Heart left ventricle (tissue), 16 donors: ENCODE data around the gene CKS1B. TPM values are rescaled to one million over a fixed set of nuclear protein-coding genes. Genes with fewer than 3 reads are reported as not detected.

ENCODE experiments used
- ATAC-seq, 4 donors: fragments of 200-7000 bp; cut with Tn5 transposase; one replicate each; pipeline ENCODE4 v1.9.1; 2020 to 2022; ENCODE audit warnings: moderate library complexity in 4 of 4, mild to moderate bottlenecking in 3 of 4, moderate number of reproducible peaks in 1 of 4
- DNase-seq, 5 donors: peaks; one replicate each; pipeline ENCODE4 v3.0.0-alpha.2; 2020
- H3K27ac ChIP-seq, 12 donors: fragments of 200-600 bp; sonication (generic) in 4 of 12; one replicate each; pipeline versions ENCODE4 v1.5.0 to v1.8.0; 2016 to 2022; ENCODE audit warnings: mild to moderate bottlenecking in 2 of 12
- H3K27me3 ChIP-seq, 9 donors: fragments of 200-600 bp; sonication (generic) in 2 of 9; one replicate each; pipeline versions ENCODE4 v1.5.1 to v1.8.0; 2016 to 2022; ENCODE audit warnings: mild to moderate bottlenecking in 3 of 9
- H3K36me3 ChIP-seq, 9 donors: fragments of 200-600 bp; sonication (generic) in 2 of 9; one replicate each; pipeline versions ENCODE4 v1.5.0 to v1.8.0; 2018 to 2022; ENCODE audit warnings: mild to moderate bottlenecking in 2 of 9
- H3K4me1 ChIP-seq, 12 donors: fragments of 200-600 bp; sonication (generic) in 4 of 12; one replicate each; pipeline versions ENCODE4 v1.5.0 to v1.8.0; 2016 to 2022; ENCODE audit warnings: mild to moderate bottlenecking in 3 of 12
- H3K4me3 ChIP-seq, 12 donors: fragments of 200-600 bp; sonication (generic) in 4 of 12; one replicate each; pipeline versions ENCODE4 v1.5.0 to v1.8.0; 2017 to 2022; ENCODE audit warnings: mild to moderate bottlenecking in 9 of 12, moderate library complexity in 4 of 12
- H3K9me3 ChIP-seq, 12 donors: fragments of 200-600 bp; sonication (generic) in 4 of 12; one replicate each; pipeline versions ENCODE4 v1.5.0 to v1.8.0; 2016 to 2022; ENCODE audit warnings: mild to moderate bottlenecking in 1 of 12
- CTCF ChIP-seq, 12 donors: fragments of 200-600 bp; sonication (generic) in 4 of 12; IDR thresholded peaks; one replicate each; pipeline versions ENCODE4 v1.5.0 to v1.8.0; 2018 to 2022; ENCODE audit warnings: antibody characterized with exemption in 12 of 12, mild to moderate bottlenecking in 5 of 12
- POLR2A ChIP-seq, 2 donors: fragments of 450-650 bp; IDR thresholded peaks; one replicate each; pipeline ENCODE4 v1.6.1; 2017; ENCODE audit warnings: antibody characterized with exemption in 2 of 2, mild to moderate bottlenecking in 2 of 2, moderate library complexity in 2 of 2
- WGBS, 4 donors: extraction: QIAGEN DNeasy Blood & Tissue Kit in 2 of 4; methylation state at CpG; one replicate each; pipeline versions ENCODE4 v1.1.5 to v1.1.7; 2013 to 2018; 5-methylcytosine and 5-hydroxymethylcytosine counted together
- intact Hi-C, 10 donors: fragments of 100-400 bp; cut with DNase I; formaldehyde crosslinking; loops; one replicate each; pipeline versions ENCODE4 v1.11.1 to v1.14.2; 2022
- polyA plus RNA-seq, 2 donors: library from polyadenylated mRNA; stranded (reverse); fragments of 200-250 nt; gene quantifications; one replicate each; pipeline ENCODE4 v1.2.3, GENCODE V29; 2013
- total RNA-seq, 9 donors: library from RNA; depleted of rRNA in 2 of 9; stranded (reverse); fragments of >200 nt in 2 of 9; fragmentation: NEBNext Ultra II Directional in 3 of 9; extraction: Animal tissue kit (Norgen Biotek cat#: 25700) in 3 of 9; gene quantifications; one replicate each; pipeline versions ENCODE4 v1.1.0 to v1.2.4, GENCODE V29; 2016 to 2023
- donor health status: ischemic (EF 13 %, LVEDD 7.1; RV severe dilation, severe dysfunction).
- donor health status: healthy with polysubstance abuse.
- donor health status: DM: no; HTN: yes; CAD: no.
- donor health status: DM: no; HTN: no; CAD: no.
- donor health status: ischemic (EF 25% LVEDD 6.9; RV normal size, moderate dysfunction).
- donor health status: ischemic (EF 25% LVEDD 5.7; RV mildly dilated, moderate dysfunction).
- donor health status: healthy.
- donor health status: DM: yes; HTN: yes; CAD: no.
- donor health status: ischemic (EF 35%, LVEDD 5.7; RV mildly dilated, moderate dysfunction).
- donor health status: nonischemic (EF 11% LVEDD 7.7; RV severe dilation, severe dysfunction).
- donor health status: DM: yes; HTN: yes; CAD: no.
- donor health status: PGD.
- donor health status: ischemic (EF 29% LVEDD 5.4; RV normal size, mild dysfunction).
- donor health status: nonischemic (EF 23%, LVEDD 6.1; RV moderate dilation, normal function).

CKS1B gene
- total and polyA plus RNA-seq, 11 donors = 6.8 to 48.9 (median 16.7) TPM

- H3K4me3 ChIP-seq = peak within 1 kb of the TSS in 11 of 12 donors; percentile 28 to 84 (median 54)
- intact Hi-C loops = loop anchor here in 4 of 10 donors (2.0 to 5.0 kb wide), 4 partner anchors 30 to 82 kb away; partner anchors contain the start of genes ADAM15 (in 1 of the 4) and PMVK (in 1 of the 4)
- 7 to 16% (median 15%) methylated on average over 13 to 15 of the region's 15 CpGs for WGBS, 4 donors
- no peaks in the 10 kb centered on the region for H3K9me3 ChIP-seq
- H3K4me1 ChIP-seq = peaks cover 22 to 81% (median 57%) of the 10 kb centered on the region in 12 donors
- peaks cover 0 to 39% (median 27%) of the 10 kb centered on the region in 9 donors for H3K36me3 ChIP-seq
- H3K27me3 ChIP-seq = no peaks in the 10 kb centered on the region
- TF ChIP-seq CTCF (IDR thresholded peaks at IDR 0.05) (no peak), POLR2A (IDR thresholded peaks at IDR 0.05) (peak; percentile 48 to 93)
- peak; percentile 93 to 97 (median 95) for DNase-seq
- peak within 1 kb of the TSS; percentile 89 to 99 (median 99) for H3K27ac ChIP-seq
- ATAC-seq = peak; percentile 56 to 77 (median 66)
These were observed 3.7 kb upstream of the CKS1B start, which contains the start of gene SHC1 for GRCh38 chr1:154970631-154971340. Gene SHC1 (minus strand): TSS chr1:154970747. CDS start chr1:154970526, 221 bp downstream.

GRCh38 chr1:154971341-154971998, 3.0 kb upstream of the CKS1B start:
- H3K27me3 ChIP-seq = no peaks in the 10 kb centered on the region
- H3K36me3 ChIP-seq = peaks cover 0 to 32% (median 20%) of the 10 kb centered on the region in 9 donors
- no peaks in the 10 kb centered on the region for H3K9me3 ChIP-seq
- H3K4me3 ChIP-seq = peak overlapping the region in 10 of 12 donors; percentile 25 to 84 (median 58)
- peaks cover 22 to 84% (median 63%) of the 10 kb centered on the region in 12 donors for H3K4me1 ChIP-seq
- ATAC-seq (no peak), DNase-seq (peak in 2 of 5 donors; percentile 65 to 73)
- TF ChIP-seq POLR2A (IDR thresholded peaks at IDR 0.05) = no peak
- TF ChIP-seq CTCF (IDR thresholded peaks at IDR 0.05) = no peak
- intact Hi-C loops = loop anchor here in 4 of 10 donors (2.0 to 5.0 kb wide), 4 partner anchors 29 to 81 kb away; partner anchors contain the start of genes ADAM15 (in 1 of the 4) and PMVK (in 1 of the 4)
- H3K27ac ChIP-seq = peak overlapping the region; percentile 89 to 99 (median 99)
- 20 to 36% (median 25%) methylated on average over 10 of the region's 10 CpGs for WGBS, 4 donors

GRCh38 chr1:154972213-154972516, 2.3 kb upstream of the CKS1B start:
- 41 to 52% (median 47%) methylated on average over 3 of the region's 3 CpGs for WGBS, 4 donors
- Histone ChIP-seq H3K4me1 (peaks cover 22 to 78% (median 59%) of the 10 kb centered on the region in 12 donors), H3K36me3 (peaks cover 0 to 25% (median 13%) of the 10 kb centered on the region in 9 donors), H3K4me3 (peak overlapping the region in 8 of 12 donors; percentile 66 to 84 (median 78)), H3K27me3 (no peaks in the 10 kb centered on the region), H3K9me3 (no peaks in the 10 kb centered on the region), H3K27ac (peak overlapping the region; percentile 89 to 99 (median 99))
- TF ChIP-seq CTCF (IDR thresholded peaks at IDR 0.05) = no peak
- no peak for TF ChIP-seq POLR2A (IDR thresholded peaks at IDR 0.05)
- ATAC-seq = no peak
- DNase-seq = no peak
- intact Hi-C loops = loop anchor here in 3 of 10 donors (5.0 kb wide), 3 partner anchors 35 to 80 kb away; partner anchors contain the start of genes ADAM15 (in 1 of the 3) and PMVK (in 1 of the 3)
